AG04449 (cell line): ENCODE results near the gene CUL2.
"Not testable (repeated sequence)": the region's sequence is repeated elsewhere in the genome, so short reads cannot be mapped to it uniquely, and the experiment has no call there.

ENCODE experiments used
- CTCF ChIA-PET: fragments of 350-600 bp; formaldehyde crosslinking; extraction: SDS; loops from one replicate; lab custom pipeline; 2021; ENCODE audit warnings: antibody characterized with exemption; lab: Yijun Ruan, JAX
- POLR2A ChIA-PET: fragments of 400-600, 350-600 bp; formaldehyde crosslinking; extraction: SDS; loops from one replicate; lab custom pipeline; 2020; ENCODE audit warnings: antibody characterized with exemption, inconsistent platforms; lab: Yijun Ruan, JAX
- DNase-seq: peaks from one replicate; pipeline ENCODE4 v3.0.0-alpha.2; 2010; ENCODE audit warnings: low read depth, low spot score
- H3K4me3 ChIP-seq: 2 replicates; pipeline ENCODE4 v1.5.1; 2011; ENCODE audit warnings: low read depth, mild to moderate bottlenecking, control low read depth, low read length
- CTCF ChIP-seq: IDR thresholded peaks from one replicate; pipeline ENCODE4 v1.5.1; 2011; ENCODE audit warnings: mild to moderate bottlenecking, moderate library complexity, low read length, control low read depth, inconsistent platforms; ENCODE audit not compliant: insufficient read depth; ENCODE audit errors: missing control alignments

The CUL2 gene

DNA sequence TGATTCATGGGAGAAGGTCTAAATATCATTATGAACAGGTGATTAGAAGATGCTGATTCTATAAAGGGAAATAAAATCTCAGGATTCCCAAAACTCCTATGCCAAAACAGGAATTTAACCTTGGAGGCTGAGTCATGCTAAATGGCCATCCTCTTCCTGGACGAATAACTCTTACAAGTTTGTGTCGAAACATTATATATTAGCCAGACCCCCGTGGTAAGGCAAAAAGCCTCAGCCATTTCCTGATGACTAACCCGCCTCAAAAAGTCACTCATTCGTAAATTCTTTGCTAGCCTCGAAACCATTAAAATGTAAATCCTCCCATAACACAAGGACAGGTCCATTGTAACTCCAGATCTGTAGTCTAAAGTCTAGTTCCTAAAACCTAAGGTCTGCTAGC, 32.0 kb downstream of the CUL2 start:
- no peak for TF ChIP-seq CTCF
- CTCF ChIA-PET = no interaction called here
- no peak overlapping the region for H3K4me3 ChIP-seq
- peak; percentile 75 for DNase-seq
- POLR2A ChIA-PET = no interaction called here

DNA sequence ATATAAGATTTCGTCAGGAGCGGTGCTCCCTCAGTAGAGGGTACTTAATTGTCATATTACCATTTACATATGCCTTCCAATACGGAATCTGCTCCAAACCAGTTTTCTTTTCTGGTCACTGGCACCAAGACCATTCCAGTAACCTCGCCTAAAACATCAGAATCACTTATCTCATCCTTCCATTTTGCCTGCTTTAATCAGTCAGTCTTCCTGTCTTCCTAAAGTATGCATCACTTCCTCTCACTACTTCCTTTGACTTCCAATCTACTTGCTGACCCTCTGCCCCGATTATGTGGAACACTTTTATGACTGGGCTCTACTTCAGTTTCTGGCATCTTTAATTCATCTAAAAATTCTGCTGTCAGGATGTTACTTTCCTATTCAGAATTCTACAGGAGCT, 33.5 kb downstream of the CUL2 start:
- ChIA-PET POLR2A (no interaction called here), CTCF (interaction anchor here (0.9 to 1.3 kb wide), 2 partner anchors 11 to 64 kb away, joined by 3 read pairs; no protein-coding TSS in a partner anchor)
- TF ChIP-seq CTCF = no peak
- no peak overlapping the region for H3K4me3 ChIP-seq
- no peak for DNase-seq

DNA sequence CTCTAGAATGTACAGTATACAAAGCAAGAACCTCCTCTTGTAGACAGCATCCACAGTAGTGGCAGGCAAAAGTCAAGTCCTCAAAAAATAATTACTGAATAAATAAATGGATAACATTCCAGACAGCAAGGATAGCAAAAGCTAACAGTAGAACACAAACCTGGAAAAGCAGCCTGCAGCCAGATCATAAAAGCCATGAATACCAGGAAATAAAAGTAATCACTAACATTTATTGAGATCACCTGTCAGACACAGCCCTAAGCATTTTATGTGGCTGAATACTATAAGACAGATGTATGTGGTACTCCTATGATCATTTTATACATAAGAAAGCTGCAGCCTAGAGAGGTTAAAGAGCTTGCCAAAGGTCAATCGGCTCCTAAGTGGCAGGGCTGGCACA, 34.0 kb downstream of the CUL2 start:
- no peak for TF ChIP-seq CTCF
- ChIA-PET POLR2A (no interaction called here), CTCF (interaction anchor here (1.3 kb wide), 1 partner anchor 10 kb away, joined by 3 read pairs; no protein-coding TSS in a partner anchor)
- no peak for DNase-seq
- H3K4me3 ChIP-seq = no peak overlapping the region

- POLR2A ChIA-PET = no interaction called here
- no peak for DNase-seq
- TF ChIP-seq CTCF = no peak
- H3K4me3 ChIP-seq = no peak overlapping the region
- CTCF ChIA-PET = no interaction called here
Observed at GRCh38 chr10:35050568-35050967, 39.6 kb downstream of the CUL2 start.

GRCh38 chr10:35046074-35046473, 44.1 kb downstream of the CUL2 start:
- DNase-seq = no peak
- H3K4me3 ChIP-seq = no peak overlapping the region
- ChIA-PET POLR2A (no interaction called here), CTCF (interaction anchor here (1.3 to 1.5 kb wide), 3 partner anchors 10 to 51 kb away, joined by 3 to 5 read pairs (median 3); no protein-coding TSS in a partner anchor)
- no peak for TF ChIP-seq CTCF

GRCh38 chr10:35045275-35045674, 44.9 kb downstream of the CUL2 start:
- H3K4me3 ChIP-seq, POLR2A ChIA-PET, DNase-seq: not testable (repeated sequence)
- CTCF ChIA-PET = interaction anchor here (0.6 to 1.5 kb wide), 5 partner anchors 11 to 1788 kb away, joined by 3 to 6 read pairs (median 3); no protein-coding TSS in a partner anchor

DNA sequence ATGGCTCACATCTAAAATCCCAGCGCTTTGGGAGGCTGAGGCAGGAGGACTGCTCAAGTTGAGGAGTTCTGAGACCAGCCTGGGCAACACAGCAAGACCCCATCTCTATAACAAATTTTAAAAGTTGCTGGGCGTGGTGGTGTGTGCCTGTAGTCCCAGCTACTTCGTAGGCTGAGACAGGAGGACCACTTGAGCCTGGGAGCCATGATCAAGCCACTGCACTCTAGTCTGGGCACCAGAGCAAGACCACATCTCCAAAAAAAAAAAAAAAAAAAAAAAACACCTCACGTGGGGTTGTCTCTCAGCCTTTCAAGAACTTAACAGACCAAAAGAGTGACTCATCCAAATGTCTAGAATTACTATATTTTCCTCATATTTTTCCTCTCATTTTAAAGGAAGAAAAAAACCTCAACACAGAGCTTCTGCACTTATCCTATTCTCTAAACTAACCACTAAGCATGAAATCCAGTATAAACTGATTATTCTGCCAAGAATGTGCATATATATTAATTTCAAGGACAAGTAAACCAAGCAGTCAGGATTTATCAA, 46.3 kb downstream of the CUL2 start:
- POLR2A ChIA-PET = no interaction called here
- no peak for TF ChIP-seq CTCF
- CTCF ChIA-PET = interaction anchor here (0.6 to 0.9 kb wide), 2 partner anchors 18 to 47 kb away, joined by 3 read pairs; no protein-coding TSS in a partner anchor
- no peak overlapping the region for H3K4me3 ChIP-seq
- no peak for DNase-seq
